HG03025 (cell line): ENCODE measurements around the gene TP73.

ENCODE experiments used
- ATAC-seq: cut with Tn5 transposase; IDR thresholded peaks from one replicate; pipeline ENCODE4 v1.9.1; 2021; ENCODE audit warnings: mild to moderate bottlenecking, moderate library complexity; ENCODE audit not compliant: unreplicated experiment, low FRiP score

The TP73 gene

GRCh38 chr1:3753656-3754454, 101.5 kb downstream of the TP73 start:
- no peak for ATAC-seq

DNA sequence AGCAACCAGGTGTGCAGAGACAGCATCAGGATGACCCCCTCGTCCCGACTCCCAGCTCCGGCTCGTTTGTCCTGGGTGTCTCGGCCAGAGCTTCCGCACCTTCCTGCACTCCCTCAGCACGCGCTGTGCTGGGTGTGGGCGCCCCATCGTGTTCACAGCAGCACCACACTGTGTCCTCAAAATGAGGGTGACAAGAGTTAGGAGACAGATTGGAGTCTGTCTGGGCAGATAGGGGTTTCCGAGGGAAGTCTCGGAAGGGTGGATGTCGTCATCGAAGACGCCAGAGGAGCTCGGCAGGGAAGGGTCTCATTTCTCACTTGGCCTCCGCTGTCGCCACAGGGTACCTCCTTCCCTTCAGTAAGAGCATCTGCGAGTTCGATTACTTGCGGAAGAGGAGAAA, 104.1 kb downstream of the TP73 start:
- no peak for ATAC-seq

DNA sequence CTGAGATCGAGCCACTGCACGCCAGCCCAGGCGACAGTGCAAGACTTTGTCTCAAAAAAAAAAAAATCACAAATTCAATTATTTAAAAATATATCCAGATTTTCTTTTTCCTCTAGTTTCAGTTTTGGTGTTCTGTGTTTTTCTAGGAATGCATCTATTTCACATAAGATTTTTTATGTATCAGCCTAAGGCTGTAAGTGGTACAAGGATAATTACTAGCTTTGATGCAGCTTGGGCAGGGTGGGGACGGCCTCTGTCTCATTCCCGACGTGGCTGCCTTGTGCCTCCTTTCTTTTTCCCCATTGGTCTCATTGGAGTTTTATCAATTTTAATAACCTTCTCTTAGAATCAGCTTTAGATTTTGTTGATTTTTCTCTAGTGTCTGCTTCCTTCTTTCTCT, 106.8 kb downstream of the TP73 start:
- ATAC-seq, result no peak

GRCh38 chr1:3759796-3760195, 107.5 kb downstream of the TP73 start:
- no peak for ATAC-seq

DNA sequence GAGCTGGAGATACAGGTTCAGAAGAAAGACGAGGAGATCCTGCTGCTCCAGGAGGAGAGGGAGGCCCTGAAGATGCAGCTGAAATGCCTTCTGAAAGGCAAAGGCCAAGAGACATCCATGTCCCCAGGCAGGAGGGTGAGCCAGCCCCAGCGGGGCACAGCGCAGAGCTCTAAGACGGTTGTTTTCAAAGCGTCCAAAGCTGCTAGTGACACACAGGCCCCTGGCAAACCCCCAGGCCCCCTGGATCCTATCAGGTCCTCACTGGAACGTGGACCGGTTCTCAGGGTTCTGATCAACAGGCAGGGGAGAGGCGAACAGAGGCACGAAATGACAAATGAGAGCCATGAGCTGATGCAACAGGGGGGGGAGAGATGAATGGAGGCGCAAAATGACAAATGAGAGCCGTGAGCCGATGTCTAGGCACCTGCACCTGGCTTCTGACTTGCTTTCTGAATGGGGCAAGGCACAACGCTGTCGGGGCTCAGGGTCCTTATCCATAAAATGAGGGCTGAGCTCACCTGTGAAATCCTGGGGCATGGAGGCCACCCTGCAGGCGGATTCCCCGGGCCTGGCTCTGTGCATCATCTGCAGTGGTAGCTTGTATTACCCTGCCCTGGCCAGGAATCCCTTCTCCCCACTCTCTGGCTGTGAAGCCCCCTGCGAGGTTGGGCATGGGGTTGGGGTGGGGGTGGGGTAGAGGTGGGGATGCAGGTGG, 109.1 kb downstream of the TP73 start:
- no peak for ATAC-seq

GRCh38 chr1:3762151-3762872, 110.0 kb downstream of the TP73 start:
- no peak for ATAC-seq

DNA sequence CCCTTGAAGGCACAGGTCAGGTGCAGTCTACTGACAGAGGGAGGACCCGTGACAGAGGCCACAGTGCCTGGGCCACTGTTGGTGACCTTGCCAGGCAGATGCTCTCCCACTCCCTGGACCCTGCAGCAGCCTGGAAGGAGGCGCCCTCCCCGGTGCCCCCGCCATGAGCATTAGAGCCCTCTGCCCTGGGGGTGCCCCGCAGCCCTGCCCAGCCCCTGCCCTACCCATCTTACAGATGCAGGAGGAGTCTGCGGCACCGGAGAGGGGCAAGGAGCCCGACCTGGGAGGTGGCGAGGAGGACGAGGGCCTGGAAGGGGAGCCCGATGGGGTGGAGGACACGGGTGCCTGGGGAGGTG, 110.5 kb downstream of the TP73 start:
- ATAC-seq, result no peak

DNA sequence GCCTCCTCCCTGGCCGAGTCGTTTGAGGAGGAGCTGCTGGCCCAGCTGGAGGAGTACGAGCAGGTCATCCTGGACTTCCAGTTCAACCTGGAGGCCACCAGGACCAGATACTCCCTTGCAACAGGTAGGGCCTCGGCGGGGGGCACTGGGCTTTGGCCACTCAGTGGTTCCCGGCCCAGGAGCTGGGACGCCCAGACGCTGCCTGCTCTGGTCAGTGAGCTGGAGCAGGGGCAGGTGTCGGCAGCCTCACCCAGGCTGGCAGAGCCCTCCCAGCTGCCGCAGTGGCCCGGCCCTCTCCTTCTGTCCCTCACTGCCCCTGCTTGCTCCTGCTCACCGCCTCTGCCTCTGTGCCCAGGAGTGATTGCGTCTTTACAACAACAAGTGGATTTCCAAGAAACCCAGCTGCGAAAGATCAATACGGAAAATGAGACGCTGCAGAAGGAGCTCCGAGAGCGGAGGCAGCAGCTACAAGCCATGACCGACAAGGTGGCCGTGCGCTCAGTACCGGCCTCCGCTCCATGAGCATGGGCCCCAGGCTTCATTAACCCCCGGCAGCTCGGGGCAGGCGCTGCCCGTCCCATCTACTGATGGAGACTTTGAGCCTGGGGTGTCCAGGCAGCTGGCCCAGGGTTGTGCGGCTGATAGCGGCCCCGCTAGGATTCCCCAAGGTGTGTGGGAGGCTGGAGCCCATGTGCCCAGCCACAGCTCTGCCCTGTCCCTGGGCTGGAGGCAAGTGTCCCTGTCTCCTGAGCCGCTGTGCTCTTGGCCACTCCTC, 111.2 kb downstream of the TP73 start:
- no peak for ATAC-seq

DNA sequence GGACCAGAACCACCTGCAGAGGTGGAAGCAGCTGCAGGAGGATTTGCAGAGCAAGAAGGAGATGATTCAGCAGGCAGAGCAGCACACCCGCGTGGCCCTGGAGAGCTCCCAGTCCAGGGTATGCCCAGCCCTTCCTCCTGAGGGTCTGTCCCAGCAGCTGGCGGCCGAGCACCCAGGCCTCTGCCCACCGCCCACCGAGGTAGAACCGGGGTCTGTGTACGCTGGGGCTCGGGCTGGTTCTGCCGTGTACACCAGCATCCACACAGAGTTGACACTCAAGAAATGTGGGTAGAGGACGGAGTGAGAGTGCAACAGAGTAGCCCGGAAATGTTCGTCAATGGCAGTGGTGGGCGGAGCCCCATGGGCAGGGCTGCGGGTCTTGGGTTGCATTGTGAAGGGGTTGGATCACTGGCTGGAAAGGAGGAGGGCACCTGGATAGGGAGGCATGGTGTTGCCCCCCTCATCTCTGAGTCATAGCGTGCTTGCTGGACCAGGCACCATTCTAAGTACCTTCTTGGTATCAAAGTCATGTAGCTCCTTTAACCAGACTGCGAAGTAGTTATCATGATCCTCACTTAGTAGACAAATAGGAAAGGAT, 115.1 kb downstream of the TP73 start:
- ATAC-seq, result no peak

- no peak for ATAC-seq
Measured at GRCh38 chr1:3768811-3769390, 116.6 kb downstream of the TP73 start.

GRCh38 chr1:3770047-3770765, 117.9 kb downstream of the TP73 start:
- ATAC-seq, result no peak

GRCh38 chr1:3771108-3772026, 119.1 kb downstream of the TP73 start:
- ATAC-seq, result no peak

- peak; percentile 38 for ATAC-seq
Measured at GRCh38 chr1:3772027-3772714, 119.9 kb downstream of the TP73 start.

- ATAC-seq, result peak; percentile 25
Measured at GRCh38 chr1:3772715-3773571, 120.6 kb downstream of the TP73 start, which contains the start of gene SMIM1. TSS of gene SMIM1 (plus strand) at chr1:3772749. CDS start at chr1:3775374, 2,625 bp downstream.

GRCh38 chr1:3773572-3774275, 121.4 kb downstream of the TP73 start:
- no peak for ATAC-seq
